ENCODE data around the gene ADGRA1. TPM values are rescaled to one million over a fixed set of nuclear protein-coding genes. Genes with fewer than 3 reads are reported as not detected.

Gene ADGRA1
- total RNA-seq, 5 donors from 2014 or later (not counting 1 experiment from before 2014, with no cell fraction given) = not detected

GRCh38 chr10:133162178-133162909, 74.6 kb downstream of the ADGRA1 start:
- ChIA-PET POLR2A (no interaction called here), CTCF (no interaction called here)
- Mint-ChIP-seq H3K4me3 (no peak overlapping the region), H3K4me1 (peaks cover 0 to 4% (median 0%) of the 10 kb centered on the region in 3 donors), H3K9me3 (no peaks in the 10 kb centered on the region), H3K27ac (no peak overlapping the region), H3K27me3 (peaks cover 12 to 34% of the 10 kb centered on the region in 2 donors), H3K36me3 (no peaks in the 10 kb centered on the region)
- Histone ChIP-seq H3K27me3 (replicated peaks in 1 of 2; ENCODE audit: control insufficient read depth in 2 of 2, extremely low read depth in 1 of 2, insufficient read depth in 2 of 2, low read length in 1 of 2) (peaks cover 5 to 67% of the 10 kb centered on the region in 2 experiments), H3K27ac (ENCODE audit: low read length) (no peak overlapping the region), H3K36me3 (ENCODE audit: control insufficient read depth in 2 of 2, extremely low read depth in 1 of 2, insufficient read depth in 1 of 2, low read length in 1 of 2) (no peaks in the 10 kb centered on the region), H3K4me1 (ENCODE audit: control insufficient read depth in 1 of 2, extremely low read depth in 1 of 2, insufficient read depth in 2 of 2, low read length in 2 of 2) (peaks cover 0 to 12% of the 10 kb centered on the region in 2 experiments), H3K4me3 (ENCODE audit: control insufficient read depth in 1 of 2, extremely low read depth in 1 of 2, low read length in 1 of 2) (no peak overlapping the region), H3K9me3 (no peaks in the 10 kb centered on the region)
- no peak for ATAC-seq (replicated peaks in 1 of 4)
- 91% methylated on average over 15 of the region's 22 CpGs for WGBS (ENCODE audit: insufficient coverage)
- DNase-seq = no peak

- no peak for ATAC-seq (replicated peaks in 1 of 4)
- DNase-seq = no peak
- Mint-ChIP-seq H3K9me3 (no peaks in the 10 kb centered on the region), H3K4me3 (no peak overlapping the region), H3K36me3 (no peaks in the 10 kb centered on the region), H3K27me3 (peaks cover 12 to 32% of the 10 kb centered on the region in 2 donors), H3K4me1 (peaks cover 0 to 4% (median 0%) of the 10 kb centered on the region in 3 donors), H3K27ac (no peak overlapping the region)
- no peak overlapping the region for H3K27ac ChIP-seq (ENCODE audit: low read length)
- ChIA-PET CTCF (no interaction called here), POLR2A (no interaction called here)
- no peaks in the 10 kb centered on the region for H3K36me3 ChIP-seq (ENCODE audit: control insufficient read depth in 2 of 2, extremely low read depth in 1 of 2, insufficient read depth in 1 of 2, low read length in 1 of 2)
- peaks cover 5 to 65% of the 10 kb centered on the region in 2 experiments for H3K27me3 ChIP-seq (replicated peaks in 1 of 2; ENCODE audit: control insufficient read depth in 2 of 2, extremely low read depth in 1 of 2, insufficient read depth in 2 of 2, low read length in 1 of 2)
- 73% methylated on average over 19 of the region's 21 CpGs for WGBS (ENCODE audit: insufficient coverage)
- H3K4me3 ChIP-seq (ENCODE audit: control insufficient read depth in 1 of 2, extremely low read depth in 1 of 2, low read length in 1 of 2) = no peak overlapping the region
- peaks cover 0 to 12% of the 10 kb centered on the region in 2 experiments for H3K4me1 ChIP-seq (ENCODE audit: control insufficient read depth in 1 of 2, extremely low read depth in 1 of 2, insufficient read depth in 2 of 2, low read length in 2 of 2)
- no peaks in the 10 kb centered on the region for H3K9me3 ChIP-seq
Measured at GRCh38 chr10:133162910-133163856, 75.5 kb downstream of the ADGRA1 start.

- DNase-seq (no peak), ATAC-seq (replicated peaks in 1 of 4) (no peak)
- Histone ChIP-seq H3K27ac (ENCODE audit: low read length) (no peak overlapping the region), H3K9me3 (no peaks in the 10 kb centered on the region), H3K36me3 (ENCODE audit: control insufficient read depth in 2 of 2, extremely low read depth in 1 of 2, insufficient read depth in 1 of 2, low read length in 1 of 2) (no peaks in the 10 kb centered on the region), H3K27me3 (replicated peaks in 1 of 2; ENCODE audit: control insufficient read depth in 2 of 2, extremely low read depth in 1 of 2, insufficient read depth in 2 of 2, low read length in 1 of 2) (peaks cover 5 to 60% of the 10 kb centered on the region in 2 experiments), H3K4me3 (ENCODE audit: control insufficient read depth in 1 of 2, extremely low read depth in 1 of 2, low read length in 1 of 2) (no peak overlapping the region), H3K4me1 (ENCODE audit: control insufficient read depth in 1 of 2, extremely low read depth in 1 of 2, insufficient read depth in 2 of 2, low read length in 2 of 2) (peaks cover 0 to 12% of the 10 kb centered on the region in 2 experiments)
- Mint-ChIP-seq H3K27me3 (peaks cover 12 to 32% of the 10 kb centered on the region in 2 donors), H3K27ac (no peak overlapping the region), H3K4me1 (peaks cover 0 to 4% (median 0%) of the 10 kb centered on the region in 3 donors), H3K9me3 (no peaks in the 10 kb centered on the region), H3K4me3 (no peak overlapping the region), H3K36me3 (no peaks in the 10 kb centered on the region)
- ChIA-PET POLR2A (no interaction called here), CTCF (no interaction called here)
- 83% methylated on average over 24 of the region's 31 CpGs for WGBS (ENCODE audit: insufficient coverage)
Measured at GRCh38 chr10:133163889-133164815, 76.4 kb downstream of the ADGRA1 start.

- no peak for DNase-seq
- no peak overlapping the region for H3K27ac Mint-ChIP-seq
- WGBS (ENCODE audit: insufficient coverage) = 74% methylated on average over 25 of the region's 26 CpGs
Measured at GRCh38 chr10:133164816-133165555, 77.3 kb downstream of the ADGRA1 start.

GRCh38 chr10:133165556-133166503, 78.1 kb downstream of the ADGRA1 start:
- ATAC-seq (replicated peaks in 1 of 4) = no peak
- ChIA-PET POLR2A (no interaction called here), CTCF (no interaction called here)
- peaks cover 0 to 3% (median 0%) of the 10 kb centered on the region in 3 donors for H3K4me1 Mint-ChIP-seq
- H3K36me3 ChIP-seq (ENCODE audit: control insufficient read depth in 2 of 2, extremely low read depth in 1 of 2, insufficient read depth in 1 of 2, low read length in 1 of 2) = no peaks in the 10 kb centered on the region
- 90% methylated on average over 32 of the region's 40 CpGs for WGBS (ENCODE audit: insufficient coverage)
- peak overlapping the region in 1 of 2 donors; percentile 0 for H3K27ac Mint-ChIP-seq
- DNase-seq = no peak
- no peaks in the 10 kb centered on the region for H3K9me3 ChIP-seq
- H3K4me3 Mint-ChIP-seq = no peak overlapping the region
- no peaks in the 10 kb centered on the region for H3K9me3 Mint-ChIP-seq
- H3K27me3 Mint-ChIP-seq = peaks cover 14 to 28% of the 10 kb centered on the region in 2 donors
- H3K36me3 Mint-ChIP-seq = no peaks in the 10 kb centered on the region
- H3K27ac ChIP-seq (ENCODE audit: low read length) = no peak overlapping the region
- no peak overlapping the region for H3K4me3 ChIP-seq (ENCODE audit: control insufficient read depth in 1 of 2, extremely low read depth in 1 of 2, low read length in 1 of 2)
- peaks cover 5 to 57% of the 10 kb centered on the region in 2 experiments for H3K27me3 ChIP-seq (replicated peaks in 1 of 2; ENCODE audit: control insufficient read depth in 2 of 2, extremely low read depth in 1 of 2, insufficient read depth in 2 of 2, low read length in 1 of 2)
- H3K4me1 ChIP-seq (ENCODE audit: control insufficient read depth in 1 of 2, extremely low read depth in 1 of 2, insufficient read depth in 2 of 2, low read length in 2 of 2) = peaks cover 0 to 7% of the 10 kb centered on the region in 2 experiments

More at GRCh38 chr10:133164816-133165555, 77.3 kb downstream of the ADGRA1 start:
- no peaks in the 10 kb centered on the region for H3K9me3 ChIP-seq
- no peaks in the 10 kb centered on the region for H3K9me3 Mint-ChIP-seq
- H3K27me3 ChIP-seq (replicated peaks in 1 of 2; ENCODE audit: control insufficient read depth in 2 of 2, extremely low read depth in 1 of 2, insufficient read depth in 2 of 2, low read length in 1 of 2) = peaks cover 5 to 58% of the 10 kb centered on the region in 2 experiments
- H3K27ac ChIP-seq (ENCODE audit: low read length) = no peak overlapping the region
- ChIA-PET CTCF (no interaction called here), POLR2A (no interaction called here)
- H3K4me3 ChIP-seq (ENCODE audit: control insufficient read depth in 1 of 2, extremely low read depth in 1 of 2, low read length in 1 of 2) = no peak overlapping the region
- peaks cover 12 to 28% of the 10 kb centered on the region in 2 donors for H3K27me3 Mint-ChIP-seq
- H3K36me3 Mint-ChIP-seq = no peaks in the 10 kb centered on the region
- ATAC-seq (replicated peaks in 1 of 4) = no peak
- H3K4me3 Mint-ChIP-seq = no peak overlapping the region
- H3K36me3 ChIP-seq (ENCODE audit: control insufficient read depth in 2 of 2, extremely low read depth in 1 of 2, insufficient read depth in 1 of 2, low read length in 1 of 2) = no peaks in the 10 kb centered on the region
- peaks cover 0 to 12% of the 10 kb centered on the region in 2 experiments for H3K4me1 ChIP-seq (ENCODE audit: control insufficient read depth in 1 of 2, extremely low read depth in 1 of 2, insufficient read depth in 2 of 2, low read length in 2 of 2)
- H3K4me1 Mint-ChIP-seq = peaks cover 0 to 3% (median 0%) of the 10 kb centered on the region in 3 donors
